CD4-positive, alpha-beta T cell treated with Interleukin-15 for 1 hour (primary cell): ENCODE data around the gene DUSP22.

Source experiments
- DNase-seq: peaks from one replicate; pipeline ENCODE4 v3.0.0-alpha.2; 2020

The DUSP22 gene

DNA sequence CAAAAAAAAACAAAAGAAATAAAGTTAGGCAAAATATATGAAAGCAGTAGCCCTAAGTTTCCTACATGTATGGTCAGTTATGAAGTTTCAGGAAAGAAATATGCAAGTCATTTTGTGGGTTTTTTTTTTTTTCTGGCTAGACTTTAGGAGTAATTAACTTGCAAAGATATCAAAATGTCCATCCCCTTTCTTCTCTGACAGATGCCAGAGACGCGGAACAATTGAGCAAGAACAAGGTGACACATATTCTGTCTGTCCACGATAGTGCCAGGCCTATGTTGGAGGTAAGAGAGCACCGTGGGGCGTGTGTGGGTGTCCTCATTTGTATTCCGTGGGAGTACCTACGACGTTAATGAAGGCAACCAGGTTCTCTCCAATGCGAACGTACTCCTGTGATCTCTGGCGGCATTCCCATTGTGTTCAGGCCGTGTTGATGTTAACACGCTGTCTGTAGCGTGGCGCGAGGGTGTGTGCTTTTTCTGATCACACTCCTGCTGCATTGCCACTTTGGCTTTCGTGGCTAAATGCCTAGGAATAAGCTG is 19.5 kb downstream of the DUSP22 start:
- no peak for DNase-seq

DNA sequence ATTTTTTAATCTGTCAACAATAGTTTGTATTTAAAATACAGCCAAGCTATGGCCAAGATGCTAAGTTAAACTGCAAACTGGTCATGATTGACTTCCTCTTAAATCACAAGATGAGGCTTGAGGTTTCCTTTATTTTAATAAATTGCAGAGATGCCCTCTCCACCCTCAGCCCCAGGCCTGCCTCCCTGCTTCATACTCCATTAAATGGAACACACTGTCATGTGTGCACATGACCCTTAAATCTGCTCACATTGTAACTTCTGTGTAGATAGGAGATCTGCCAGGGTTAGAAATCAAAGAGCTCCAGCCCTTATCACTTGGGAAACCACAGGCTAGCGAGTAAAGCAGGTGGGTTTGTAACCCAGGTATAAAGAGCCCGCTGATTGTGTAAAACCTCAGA is 20.8 kb downstream of the DUSP22 start:
- DNase-seq = no peak

GRCh38 chr6:313917-314316 is 21.6 kb downstream of the DUSP22 start:
- DNase-seq = no peak

DNA sequence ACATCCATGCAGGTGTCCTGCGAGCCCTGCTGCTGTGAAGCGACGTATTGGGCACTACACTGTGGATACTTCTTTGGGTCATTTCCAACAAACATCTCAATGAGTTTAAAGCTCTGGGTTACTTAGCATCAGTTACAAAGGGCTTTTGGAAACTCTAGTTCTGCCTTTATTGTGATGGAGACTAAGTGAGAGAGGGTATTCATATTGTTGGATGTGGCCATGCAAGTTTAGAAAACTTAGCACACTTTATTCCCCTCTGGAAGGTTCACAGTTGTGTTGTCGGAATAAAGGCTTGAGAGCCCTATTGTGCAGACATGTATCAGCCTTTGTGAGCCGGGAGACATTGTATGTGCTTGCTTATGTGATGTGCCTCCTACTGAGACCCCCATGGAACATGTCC is 22.1 kb downstream of the DUSP22 start:
- DNase-seq = no peak

DNA sequence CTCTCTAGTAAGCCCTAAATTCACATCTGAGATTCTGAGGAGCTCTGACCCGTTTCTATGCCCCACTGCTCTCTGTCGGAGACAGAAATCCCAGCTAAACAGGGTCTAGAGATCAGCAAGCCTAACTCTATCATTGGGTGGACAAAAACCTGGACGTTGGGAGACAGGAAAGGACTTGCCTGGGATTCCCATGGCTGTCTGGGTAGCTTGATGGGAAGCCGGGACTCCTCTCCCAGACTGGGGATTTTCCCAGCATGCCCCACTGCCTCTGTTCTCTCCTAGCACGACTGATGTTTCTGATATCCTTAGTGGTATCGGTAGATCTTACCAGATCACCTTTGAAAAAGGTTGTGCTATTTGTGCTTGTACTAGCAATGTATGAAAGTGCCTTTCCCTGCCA is 22.9 kb downstream of the DUSP22 start:
- no peak for DNase-seq

DNA sequence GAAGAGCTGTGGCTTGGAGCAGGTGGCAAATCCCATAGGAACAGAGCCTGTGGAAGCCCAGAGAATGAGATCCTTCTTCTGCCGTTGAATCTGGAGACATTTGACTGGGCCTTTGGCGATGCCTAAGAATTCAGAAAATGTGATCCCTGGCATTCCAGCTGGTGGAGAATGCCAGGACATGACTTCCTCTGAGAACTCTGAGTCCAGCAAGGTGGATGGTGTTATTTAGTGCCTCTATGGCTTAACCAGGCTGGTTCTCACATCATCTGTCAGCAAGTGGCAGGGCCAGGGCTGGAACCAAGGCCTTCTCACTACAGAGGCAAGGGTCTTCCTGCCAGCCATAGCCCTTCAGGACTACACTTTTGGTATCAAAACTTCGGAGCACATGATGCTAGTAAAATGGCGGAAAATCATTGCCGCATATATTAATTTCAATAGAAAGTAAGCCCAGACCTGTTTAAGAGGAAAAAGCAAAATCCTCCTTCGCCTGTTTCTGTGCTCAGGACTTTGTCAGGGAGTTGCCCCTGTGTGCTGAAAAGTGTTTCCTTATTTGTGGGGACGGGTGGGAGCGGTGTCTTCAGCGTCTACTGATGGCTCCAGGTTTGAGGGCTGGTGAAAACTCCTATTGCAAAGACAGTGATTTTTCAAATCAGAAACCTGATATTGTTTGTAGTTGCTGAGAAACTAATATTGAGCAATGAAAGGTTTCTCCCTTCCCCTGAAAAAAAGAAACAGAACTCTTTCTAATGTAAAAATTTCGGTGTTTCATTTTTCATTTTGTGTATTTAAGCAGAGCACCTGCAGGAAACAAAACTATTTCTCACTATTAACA is 23.9 kb downstream of the DUSP22 start:
- no peak for DNase-seq

- DNase-seq = no peak
Measured at GRCh38 chr6:316753-317038, 24.4 kb downstream of the DUSP22 start.

GRCh38 chr6:317060-317447 is 24.8 kb downstream of the DUSP22 start:
- DNase-seq = no peak

GRCh38 chr6:317448-318144 is 25.3 kb downstream of the DUSP22 start:
- DNase-seq = no peak

- DNase-seq = no peak
Measured at GRCh38 chr6:318243-318890, 26.1 kb downstream of the DUSP22 start.

GRCh38 chr6:319177-320131 is 27.2 kb downstream of the DUSP22 start:
- no peak for DNase-seq

DNA sequence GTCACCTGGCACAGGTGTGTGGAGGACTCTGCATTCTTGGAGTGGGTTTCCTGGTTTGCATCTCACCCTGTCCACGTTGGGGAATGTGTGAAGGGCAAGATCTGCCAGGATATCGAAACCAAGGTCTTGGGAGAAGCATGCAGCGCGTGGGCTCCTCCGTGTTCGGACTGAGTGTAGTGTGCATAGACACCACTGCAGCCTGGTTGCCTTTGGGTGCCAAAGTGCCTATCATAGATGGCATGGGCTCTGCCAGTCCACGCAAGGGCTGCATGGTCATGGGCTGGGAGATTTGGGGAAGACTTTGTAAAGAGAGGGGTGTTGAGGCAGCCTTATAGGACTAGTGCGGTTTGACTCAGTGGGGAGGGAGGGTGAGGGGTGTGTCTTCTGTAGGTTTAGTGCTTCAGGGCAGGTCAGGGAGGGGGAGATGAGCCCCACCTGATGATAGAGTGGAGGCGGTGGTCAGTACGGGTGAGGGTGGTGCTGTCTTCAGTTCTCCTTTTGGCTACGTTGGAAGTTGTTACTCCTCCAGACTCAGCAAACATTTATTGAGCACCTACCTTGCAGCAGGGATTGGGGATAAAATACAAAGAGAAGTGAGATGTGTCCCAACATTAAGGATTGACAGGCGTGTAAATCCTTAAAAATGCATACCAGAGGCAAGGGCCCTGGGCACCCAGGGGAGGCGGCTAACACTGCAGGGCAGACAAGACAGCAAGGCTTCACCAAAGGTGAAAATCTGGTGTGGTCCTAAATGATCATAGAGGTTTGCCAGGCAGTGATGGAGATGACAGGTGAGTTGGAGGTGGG is 28.3 kb downstream of the DUSP22 start:
- no peak for DNase-seq

DNA sequence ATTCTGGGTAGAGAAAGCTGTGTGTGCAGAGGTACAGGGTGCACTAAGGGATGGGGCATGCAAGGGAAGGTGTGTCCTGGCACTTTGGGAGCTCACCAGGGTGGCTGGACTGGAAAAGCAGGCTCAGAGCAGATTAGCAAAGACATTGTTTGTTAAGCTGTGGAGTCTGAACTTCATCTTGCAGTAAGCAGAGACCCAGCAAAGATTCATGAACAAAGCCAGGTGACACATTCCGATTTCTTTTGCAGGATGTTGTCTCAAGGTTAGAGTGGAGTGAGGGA is 28.8 kb downstream of the DUSP22 start:
- no peak for DNase-seq

GRCh38 chr6:321536-322258 is 29.4 kb downstream of the DUSP22 start:
- DNase-seq = no peak

GRCh38 chr6:322259-322930 is 30.1 kb downstream of the DUSP22 start:
- no peak for DNase-seq

- no peak for DNase-seq
Measured at GRCh38 chr6:322940-323729, 30.8 kb downstream of the DUSP22 start.

GRCh38 chr6:323730-324088 is 31.4 kb downstream of the DUSP22 start:
- no peak for DNase-seq

GRCh38 chr6:324116-324728 is 31.9 kb downstream of the DUSP22 start:
- DNase-seq = no peak

DNA sequence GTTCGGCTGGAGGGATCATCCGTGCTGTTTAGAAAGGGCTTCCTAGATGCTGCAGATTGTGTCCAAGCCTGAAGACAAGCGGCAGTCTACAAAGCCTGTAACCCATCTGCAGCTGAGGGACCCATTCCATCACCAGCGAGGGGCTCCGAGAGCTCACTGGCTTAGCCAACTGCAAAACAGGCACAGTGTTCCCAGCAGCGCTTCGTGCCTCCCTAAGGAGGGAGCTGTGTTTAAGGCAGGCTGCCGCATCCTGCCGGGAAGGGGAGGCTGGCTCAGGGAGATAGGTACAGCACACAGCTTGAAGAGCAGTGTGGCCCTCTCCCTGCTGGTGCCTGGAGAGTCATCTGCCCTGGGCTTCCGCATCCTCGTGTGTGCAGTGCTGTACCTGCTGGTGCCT is 32.4 kb downstream of the DUSP22 start:
- DNase-seq = no peak
